ENCODE measurements around the gene TRAPPC2L. TPM values are rescaled to one million over a fixed set of nuclear protein-coding genes. Genes with fewer than 3 reads are reported as not detected.
"Not testable (repeated sequence)": the region's sequence is repeated elsewhere in the genome, so short reads cannot be mapped to it uniquely, and the experiment has no call there.

Gene TRAPPC2L
- total RNA-seq, 1 donor from 2014 or later = 39.9 TPM

DNA sequence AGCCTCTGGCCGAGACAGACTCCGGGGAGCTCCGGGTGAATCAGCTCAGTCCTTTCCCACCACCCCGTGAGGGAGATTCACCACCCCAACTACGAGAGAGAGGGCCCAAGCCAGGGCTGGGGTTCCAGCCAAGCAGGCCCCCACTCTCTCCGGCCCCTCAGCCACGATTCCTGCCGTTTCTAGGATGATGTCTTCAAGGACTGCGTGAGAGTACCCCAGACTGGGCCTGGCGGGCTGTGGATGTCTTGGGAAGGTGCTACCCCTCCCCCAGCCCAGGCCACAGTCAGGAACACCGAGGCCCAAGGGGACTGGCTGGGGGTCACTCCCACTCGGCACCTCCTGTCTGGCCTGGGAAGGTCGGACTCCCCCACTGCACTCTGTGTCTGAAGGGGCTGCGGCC is 31.1 kb downstream of the TRAPPC2L start:
- DNase-seq (ENCODE audit: low spot score) = no peak

DNA sequence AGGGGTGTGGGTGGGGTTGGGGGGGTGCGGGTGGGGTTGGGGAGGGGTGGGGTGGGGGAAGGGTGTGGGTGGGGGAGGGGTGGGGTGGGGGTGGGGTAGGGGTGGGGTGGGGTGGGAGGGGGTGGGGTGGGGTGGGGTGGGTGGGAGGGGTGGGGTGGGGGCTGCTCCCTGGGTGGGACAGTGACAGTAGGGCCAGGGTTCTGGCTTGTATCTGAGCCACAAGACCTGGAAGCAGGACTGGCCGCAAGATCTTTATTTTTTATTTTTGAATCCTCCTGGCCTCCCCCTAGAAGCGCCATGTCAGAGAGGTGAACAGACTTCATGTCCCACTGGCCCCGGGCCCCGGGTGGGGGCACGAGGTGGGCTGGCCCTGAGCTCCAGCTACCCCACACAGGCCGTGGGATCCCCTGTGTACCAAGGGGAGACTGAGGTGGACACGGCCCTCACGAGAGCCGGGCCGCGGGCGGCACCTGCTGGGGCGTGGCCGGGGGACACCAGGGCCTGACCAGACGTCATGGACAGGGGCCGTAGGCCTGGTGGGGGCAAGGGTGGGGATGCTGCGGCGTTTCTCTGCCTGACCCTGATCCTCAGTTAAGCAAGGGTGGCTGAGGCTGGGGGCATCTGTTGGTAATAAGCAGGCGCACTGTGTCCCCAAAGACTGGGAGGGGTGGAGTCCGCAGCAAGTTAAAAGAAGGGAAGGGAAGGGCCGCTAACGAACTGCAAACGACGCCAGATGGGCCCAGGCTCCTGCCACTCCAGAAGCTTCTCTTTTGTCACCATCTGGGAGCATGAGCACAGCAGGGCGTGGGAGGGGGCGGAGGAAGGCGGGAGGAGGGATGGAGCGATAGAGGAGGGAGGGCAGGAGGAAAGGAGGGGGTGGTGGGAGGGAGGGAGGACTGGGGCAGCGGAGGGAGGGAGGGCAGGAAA is 31.8 kb downstream of the TRAPPC2L start:
- DNase-seq (ENCODE audit: low spot score) = no peak

DNA sequence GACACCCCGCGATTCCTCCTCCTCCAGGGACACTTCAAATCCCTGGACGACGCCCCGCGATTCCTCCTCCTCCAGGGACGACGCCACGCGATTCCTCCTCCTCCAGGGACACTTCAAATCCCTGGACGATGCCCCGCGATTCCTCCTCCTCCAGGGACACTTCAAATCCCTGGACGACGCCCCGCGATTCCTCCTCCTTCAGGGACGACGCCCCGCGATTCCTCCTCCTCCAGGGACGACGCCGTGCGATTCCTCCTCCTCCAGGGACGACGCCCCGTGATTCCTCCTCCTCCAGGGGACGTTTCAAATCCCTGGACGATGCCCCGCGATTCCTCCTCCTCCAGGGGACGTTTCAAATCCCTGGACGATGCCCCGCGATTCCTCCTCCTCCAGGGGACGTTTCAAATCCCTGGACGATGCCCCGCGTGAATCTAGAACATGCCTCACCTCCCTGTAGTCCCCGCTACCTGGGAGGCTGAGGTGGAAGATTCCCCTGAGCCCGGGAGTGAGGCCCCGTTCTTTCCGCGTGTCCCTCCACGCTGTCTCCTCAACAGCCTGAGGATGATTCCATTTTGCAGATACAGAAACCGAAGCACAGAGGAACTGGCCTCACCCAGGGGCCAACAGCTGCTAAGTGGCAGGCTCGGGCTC is 32.9 kb downstream of the TRAPPC2L start:
- DNase-seq (ENCODE audit: low spot score) = not testable (repeated sequence)

DNA sequence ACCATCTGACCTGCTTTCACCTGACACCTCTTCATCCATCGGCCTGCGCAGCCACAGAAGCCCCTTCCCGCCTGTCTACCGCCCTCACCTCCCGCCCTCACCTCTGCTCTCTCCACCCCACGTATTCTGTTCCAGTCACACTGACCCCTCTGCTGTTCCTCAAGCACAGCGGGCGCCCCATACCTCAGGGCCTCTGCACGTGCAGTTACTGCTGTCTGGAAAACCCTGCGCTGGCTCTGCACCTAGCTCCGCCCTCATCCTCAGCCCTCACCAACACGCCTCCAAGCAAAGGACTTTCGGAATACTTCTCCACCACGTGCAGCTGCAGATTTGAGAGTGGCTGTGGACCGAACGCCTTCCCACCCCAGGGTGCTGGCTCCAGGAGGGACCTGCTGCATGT is 34.2 kb downstream of the TRAPPC2L start:
- no peak for DNase-seq (ENCODE audit: low spot score)

DNA sequence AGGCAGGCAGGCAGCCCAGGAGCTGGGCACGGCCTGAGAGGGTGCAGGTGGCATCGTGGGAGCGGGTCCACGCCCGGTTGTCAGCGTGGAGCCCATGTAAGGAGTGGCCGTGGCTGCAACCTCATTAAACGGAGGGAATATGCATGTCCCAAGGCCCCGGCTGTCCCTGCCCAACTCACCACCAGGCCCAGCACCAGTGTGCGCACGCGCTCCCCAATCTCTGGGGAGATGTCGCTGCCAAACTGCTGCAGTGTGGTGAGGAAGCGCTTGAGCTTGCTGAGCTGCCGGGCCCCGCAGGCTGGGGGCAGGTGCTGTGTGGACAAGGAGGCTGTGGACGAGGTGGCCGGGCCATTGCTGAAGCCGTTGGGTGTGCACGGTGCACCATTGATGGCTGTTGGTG is 35.1 kb downstream of the TRAPPC2L start:
- DNase-seq (ENCODE audit: low spot score) = no peak

DNA sequence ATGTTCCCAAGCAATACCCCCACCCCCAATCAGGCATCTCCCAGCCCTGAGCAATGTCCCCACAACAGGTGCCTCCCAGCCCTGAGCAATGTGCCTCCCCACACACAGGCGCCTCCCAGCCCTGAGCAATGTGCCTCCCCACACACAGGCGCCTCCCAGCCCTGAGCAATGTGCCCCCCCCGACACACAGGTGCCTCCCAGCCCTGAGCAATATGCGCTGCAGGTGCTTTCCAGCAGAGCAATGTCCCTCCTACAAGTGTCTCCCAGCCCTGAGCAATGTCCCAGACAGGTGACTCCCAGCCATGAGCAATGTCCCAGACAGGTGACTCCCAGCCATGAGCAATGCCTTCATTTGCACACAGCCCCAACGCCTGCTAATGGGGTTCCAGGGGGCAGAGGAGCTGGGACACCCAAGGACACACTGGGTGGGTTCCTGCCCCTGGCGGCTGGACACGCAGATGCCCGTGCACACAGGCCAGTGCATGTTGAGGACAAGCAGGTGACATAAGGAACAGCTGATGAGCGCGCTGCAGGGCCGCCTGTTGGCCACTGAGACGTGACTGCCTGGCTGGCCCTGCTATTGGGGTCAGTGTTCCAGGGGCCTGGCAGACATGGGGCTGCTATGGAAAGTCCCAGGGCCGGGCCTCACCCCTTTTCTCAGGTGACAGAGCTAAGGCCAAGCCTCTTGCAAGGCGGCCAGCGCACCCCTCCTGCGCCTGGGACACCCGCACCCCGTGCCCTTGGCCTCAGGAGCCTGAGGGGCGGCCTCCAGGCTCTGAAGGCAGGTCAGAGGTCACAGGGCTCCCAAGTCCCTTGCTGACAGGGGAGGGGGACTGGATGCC is 36.4 kb downstream of the TRAPPC2L start:
- DNase-seq (ENCODE audit: low spot score) = no peak

DNA sequence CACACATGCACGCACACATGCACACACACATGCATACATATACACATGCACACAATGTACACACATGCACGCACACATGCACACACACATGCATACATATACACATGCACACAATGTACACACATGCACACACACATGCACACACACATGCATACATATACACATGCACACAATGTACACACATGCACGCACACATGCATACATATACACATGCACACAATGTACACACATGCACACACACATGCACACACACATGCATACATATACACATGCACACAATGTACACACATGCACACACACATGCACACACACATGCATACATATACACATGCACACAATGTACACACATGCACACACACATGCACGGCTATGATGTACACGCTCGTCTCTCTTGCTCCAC is 37.3 kb downstream of the TRAPPC2L start:
- not testable (repeated sequence) for DNase-seq (ENCODE audit: low spot score)

DNA sequence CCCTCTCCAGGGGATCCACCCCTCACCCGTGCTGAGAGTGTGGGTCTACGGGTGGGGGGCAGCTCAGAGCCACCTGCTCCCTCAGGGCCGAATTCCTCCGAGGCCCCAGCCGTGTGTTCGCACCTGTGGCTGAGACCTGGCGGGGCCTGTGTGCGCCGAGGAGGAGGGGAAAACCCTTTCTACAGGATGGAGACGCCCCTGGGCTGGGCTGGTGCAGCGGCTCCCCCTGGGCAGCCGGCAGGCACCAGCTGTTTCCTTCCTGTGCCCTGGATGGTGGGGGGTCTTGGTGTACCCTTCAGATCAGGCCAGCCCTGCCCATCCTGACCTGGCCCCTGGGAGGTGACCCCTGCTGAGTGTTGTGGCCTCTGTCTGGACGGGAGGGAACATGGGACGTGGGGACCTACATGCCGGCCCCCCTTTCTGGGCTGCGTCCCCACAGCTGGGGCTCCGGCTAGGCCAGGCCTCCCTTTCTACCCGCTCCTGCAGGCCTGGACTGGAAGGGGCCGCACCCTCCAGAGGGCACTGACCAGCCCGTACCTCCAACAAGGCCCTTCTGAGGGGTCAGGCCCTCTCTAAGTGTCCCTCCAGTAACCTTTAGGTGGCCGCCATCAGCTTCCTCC is 37.9 kb downstream of the TRAPPC2L start:
- DNase-seq (ENCODE audit: low spot score) = no peak

DNA sequence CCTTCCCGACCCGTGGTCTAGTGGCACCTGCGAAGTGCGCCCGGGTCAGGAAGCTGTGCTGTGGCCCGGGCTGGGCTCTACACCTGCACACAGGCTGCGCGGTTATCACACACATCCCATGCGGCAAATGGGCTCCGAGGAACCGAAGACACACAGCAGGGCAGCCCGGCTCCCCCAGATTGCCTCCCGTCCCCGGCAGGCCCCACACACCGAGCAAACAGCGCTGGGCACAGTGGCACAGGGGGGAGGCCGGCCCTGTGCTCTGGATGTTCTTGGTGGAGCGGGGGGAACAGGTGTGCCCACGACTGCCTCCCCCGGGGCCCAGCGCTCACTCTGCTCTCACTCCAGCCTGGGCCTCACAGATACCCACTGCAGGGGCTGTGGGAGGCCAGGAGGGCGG is 38.4 kb downstream of the TRAPPC2L start:
- DNase-seq (ENCODE audit: low spot score) = no peak

DNA sequence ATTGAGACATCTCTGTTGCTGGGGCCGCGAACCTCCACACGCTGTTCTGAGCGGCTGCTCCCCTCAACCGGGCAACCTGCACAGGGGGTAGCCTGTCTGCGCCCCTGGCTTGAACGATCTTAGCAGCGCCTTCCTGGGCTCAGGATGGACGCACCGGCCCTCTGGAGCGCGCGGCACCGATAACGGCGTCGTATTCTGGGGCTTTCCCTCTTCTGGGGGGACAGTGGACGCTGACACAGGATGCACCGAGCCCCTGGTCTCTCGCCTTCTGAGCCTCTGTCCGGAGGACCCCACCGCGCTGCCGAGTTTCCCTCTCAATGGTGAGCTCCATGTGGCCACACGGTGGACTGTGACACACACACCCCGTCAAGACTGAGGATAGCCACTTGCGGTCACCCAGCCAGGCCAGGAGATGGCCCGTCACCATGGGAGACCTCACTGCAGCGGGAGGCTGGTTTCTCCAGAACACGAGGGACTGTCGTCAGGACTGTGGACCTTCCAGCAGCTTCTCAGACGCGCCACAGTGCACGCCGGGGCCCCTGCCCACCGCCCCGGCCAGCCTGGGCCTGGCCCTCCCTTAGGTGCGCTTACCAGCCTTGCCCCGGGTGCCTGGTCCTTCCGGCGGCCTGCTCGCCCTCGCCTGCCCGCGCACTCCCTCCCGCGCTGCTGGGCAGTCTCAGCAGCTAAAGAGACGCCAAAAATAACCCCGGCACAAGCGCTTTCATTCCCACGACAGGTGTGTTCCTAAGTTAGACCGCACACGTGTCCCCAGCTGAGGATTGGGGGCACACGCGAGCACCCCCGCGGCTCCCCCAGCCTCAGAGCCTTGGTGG is 39.5 kb downstream of the TRAPPC2L start:
- DNase-seq (ENCODE audit: low spot score) = no peak

DNA sequence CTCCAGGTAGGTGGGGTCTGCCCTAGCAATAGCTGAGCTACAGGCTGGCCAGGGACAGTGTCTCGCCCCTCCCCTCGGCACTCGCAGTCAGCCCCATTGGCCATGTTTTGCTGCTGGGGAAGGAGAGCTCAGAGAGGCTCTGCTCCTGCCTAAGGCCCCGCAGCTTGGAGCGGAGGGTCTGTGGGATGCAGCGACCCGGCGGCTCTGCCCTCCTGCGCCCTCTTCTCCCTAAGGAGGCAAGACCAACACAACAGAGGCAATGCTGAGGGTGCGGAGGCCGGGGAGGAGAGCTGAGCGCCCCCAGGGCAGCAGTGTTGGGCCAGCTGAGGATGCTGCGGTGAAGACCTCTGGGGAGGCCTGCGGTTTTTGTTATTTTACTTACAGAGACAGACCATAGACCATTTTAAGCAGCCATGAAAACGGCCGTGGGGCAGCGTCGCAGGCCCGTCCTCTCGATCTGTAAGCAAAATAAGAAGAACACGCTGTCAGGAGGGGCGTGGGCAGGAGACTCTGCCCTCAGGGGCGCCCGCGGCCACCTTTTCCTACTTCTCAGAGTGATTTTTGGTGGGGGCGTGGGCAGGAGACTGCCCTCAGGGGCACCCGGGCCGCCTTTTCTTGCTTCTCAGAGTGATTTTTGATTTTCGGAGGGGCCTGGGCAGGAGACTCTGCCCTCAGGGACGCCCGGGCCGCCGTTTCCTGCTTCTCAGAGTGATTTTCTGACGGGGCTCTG is 40.9 kb downstream of the TRAPPC2L start:
- DNase-seq (ENCODE audit: low spot score) = no peak

DNA sequence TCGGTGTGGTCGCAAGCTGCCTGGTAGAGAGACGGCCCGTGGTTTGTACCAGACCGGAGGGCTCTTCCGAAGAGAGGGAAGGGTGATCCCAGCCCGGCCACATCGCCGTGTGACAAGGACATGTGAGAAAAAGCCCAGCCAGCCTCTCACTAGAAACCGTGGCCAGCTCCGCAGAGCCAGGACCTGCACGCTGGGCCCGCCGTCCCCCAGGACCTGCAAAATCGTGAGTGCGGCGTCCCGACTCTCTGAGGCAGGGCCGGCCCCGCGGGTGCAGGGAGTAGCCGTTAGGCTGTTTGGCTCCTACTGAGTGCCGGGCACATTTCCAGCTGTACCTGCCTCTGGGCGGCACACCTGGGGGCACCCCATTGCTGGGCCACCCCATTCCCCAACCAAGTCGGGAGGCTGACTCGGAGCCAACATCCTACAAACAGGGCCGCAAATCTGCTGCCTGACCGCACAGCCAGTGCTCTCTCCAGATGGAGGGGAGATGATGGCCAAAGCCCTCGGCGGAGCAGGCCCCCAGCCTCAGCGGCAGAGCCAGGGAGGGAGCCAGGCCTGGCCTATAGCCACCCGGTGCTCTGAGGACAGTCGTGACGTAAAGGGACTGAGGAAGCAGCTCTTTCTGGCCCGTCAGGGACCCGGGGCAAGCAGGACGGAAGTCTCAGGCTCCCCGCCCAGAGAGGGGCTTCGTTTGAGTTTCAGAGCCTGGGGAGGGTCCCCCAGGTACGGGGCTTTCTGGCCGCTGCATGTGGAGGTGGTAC is 43.2 kb downstream of the TRAPPC2L start:
- no peak for DNase-seq (ENCODE audit: low spot score)

DNA sequence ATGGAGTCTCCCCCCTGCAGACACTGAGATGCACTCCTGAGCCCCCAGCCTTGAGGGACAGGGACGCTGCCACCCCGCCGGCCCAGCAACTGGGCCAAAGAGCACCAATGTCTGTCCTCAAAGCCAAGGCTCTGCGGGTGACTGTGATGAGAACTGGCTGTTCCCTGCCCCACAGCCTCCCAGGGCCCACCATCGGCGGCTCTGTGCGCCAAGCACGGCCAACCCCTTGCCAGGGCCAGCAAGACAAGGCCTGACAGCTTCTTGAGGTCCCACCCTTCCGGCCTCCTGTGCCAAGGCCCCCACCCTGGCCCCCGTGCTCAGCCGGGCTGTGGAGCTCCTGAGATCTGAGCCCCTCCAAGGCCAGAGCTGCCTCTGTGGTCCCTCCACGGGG is 43.7 kb downstream of the TRAPPC2L start:
- DNase-seq (ENCODE audit: low spot score) = no peak

DNA sequence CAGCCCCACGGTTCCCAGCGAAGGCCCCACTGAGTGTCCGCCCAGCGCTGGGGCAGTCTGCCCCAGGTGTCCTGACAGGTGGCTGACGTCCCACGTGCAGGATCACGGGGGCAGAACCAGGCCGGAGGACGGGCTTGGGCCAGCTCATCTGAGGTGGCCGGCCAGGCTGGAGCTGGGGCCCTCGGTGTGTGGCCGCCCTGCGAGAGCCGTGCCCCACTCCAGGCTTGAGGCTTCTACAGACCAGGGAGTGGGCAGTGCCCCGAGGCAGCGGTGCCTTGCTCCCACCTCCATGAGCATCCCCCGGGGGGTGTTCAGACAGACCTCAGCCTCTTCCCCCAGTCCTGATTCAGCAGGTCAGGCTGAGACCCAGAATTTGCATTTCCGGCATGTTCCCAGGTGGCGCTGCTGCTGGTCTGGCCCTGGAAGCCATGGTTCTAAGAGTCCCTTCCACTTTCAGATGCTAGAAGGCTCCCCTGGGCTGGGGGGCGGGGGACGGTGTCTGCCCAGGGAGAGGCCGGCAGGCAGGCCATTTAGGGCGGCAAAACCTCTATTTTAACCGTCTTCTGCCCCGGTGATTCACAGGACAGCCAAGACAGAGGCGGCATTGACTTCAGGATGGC is 44.9 kb downstream of the TRAPPC2L start:
- no peak for DNase-seq (ENCODE audit: low spot score)

DNA sequence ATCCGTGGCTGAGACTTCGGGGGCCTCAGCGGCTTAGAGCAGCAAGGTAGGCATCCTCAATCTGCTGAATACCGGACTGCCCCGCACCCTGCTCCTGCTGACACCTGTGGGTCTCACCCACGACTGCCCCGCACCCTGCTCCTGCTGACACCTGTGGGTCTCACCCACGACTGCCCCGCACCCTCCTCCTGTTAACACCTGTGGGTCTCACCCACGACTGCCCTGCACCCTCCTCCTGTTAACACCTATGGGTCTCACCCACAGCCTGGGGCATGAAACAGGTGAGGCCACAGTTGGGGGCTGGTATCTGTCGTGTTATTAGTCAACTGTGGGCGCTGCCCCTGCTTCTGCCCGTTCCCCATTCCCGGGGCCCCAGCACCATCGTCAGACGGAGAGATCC is 45.8 kb downstream of the TRAPPC2L start:
- DNase-seq (ENCODE audit: low spot score) = no peak

DNA sequence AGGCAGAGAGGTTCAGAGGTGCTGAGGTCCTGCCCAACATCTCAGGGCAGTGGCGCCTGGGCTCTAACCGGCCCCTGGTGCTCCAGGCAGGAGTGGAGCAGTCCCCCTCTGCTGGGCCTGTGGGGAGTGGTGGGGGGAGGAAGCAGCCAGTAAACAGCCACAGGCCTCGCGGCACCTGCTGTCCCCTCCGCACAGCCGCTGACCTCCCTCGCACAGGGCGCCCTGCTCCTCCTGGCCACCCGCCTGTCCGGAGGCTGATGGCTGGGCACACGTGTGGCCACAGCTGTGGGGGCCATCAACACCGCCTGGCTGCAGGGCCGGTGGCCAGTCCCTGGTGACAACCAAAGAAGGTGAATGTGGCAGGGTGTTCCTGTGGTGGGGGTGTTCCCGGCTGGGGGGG is 46.3 kb downstream of the TRAPPC2L start:
- DNase-seq (ENCODE audit: low spot score) = no peak

DNA sequence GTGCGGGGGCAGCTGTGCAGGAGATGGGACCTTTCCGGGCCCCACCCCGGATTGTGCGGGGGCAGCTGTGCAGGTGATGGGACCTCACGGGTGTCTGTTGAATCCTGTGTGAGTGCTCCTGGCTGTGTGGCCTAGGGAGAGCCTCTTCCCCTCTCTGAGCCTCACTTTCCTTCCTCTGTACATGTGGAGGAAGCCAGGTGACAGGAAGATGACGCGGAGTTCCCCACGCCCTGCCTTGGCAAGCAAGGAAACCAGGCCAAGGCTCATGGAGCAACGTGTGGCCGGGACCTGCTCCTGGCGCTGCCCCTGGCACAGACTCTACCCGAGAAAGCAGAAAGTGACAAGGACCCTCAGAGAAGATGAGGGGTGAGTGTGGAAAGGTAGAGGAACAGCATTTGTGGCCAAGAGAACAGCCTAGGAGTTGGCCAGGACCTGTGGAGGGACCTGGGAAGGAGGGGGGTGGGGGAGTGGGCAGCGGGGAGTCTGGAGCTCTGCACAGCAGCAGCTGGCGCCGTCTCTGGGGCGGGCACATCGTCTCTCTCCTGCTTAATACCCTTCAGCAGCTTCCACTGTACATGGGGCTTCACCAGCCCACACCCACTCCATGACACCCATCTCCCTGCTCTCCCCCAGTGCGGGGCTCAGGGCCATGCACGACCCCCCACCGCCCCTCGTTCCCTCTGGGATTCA is 47.9 kb downstream of the TRAPPC2L start:
- DNase-seq (ENCODE audit: low spot score) = no peak

DNA sequence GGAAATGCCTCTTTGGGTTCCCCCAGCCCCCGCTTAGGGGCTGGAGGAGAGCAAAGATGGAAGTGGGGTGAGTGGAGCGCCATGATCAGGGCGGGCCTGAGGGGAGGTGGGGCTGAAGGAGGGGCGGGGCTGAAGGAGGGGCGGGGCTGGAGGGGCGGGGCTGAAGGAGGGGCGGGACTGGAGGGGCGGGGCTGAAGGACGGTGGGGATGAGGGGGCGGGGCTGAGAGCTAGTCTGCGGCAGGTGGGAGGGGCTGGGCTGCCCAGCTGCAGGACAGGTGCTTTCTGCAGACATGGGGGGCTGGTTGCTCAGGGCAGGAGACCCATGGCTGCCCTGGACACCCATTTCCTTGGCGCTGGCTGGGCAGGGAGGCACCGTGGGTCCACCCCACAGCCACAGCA is 48.6 kb downstream of the TRAPPC2L start:
- no peak for DNase-seq (ENCODE audit: low spot score)

Measured in mesenteric fat pad (tissue), 1 donor.